Nephron (organoid): ENCODE results near the gene INIP.

Experiments
- H3K27ac Mint-ChIP-seq, 3 experiments: 2 replicates each; pipeline ENCODE4 v1.8.0; 2020; ENCODE audit warnings: mixed read lengths in 3 of 3, mild to moderate bottlenecking in 2 of 3, moderate library complexity in 1 of 3
- H3K27me3 Mint-ChIP-seq: 2 replicates; pipeline ENCODE4 v1.8.0; 2021; ENCODE audit warnings: low read depth, mild to moderate bottlenecking, moderate library complexity, mixed read lengths
- H3K36me3 Mint-ChIP-seq: 2 replicates; pipeline ENCODE4 v1.8.0; 2020; ENCODE audit warnings: low read depth, mixed read lengths
- H3K4me1 Mint-ChIP-seq: 2 replicates; pipeline ENCODE4 v1.8.0; 2020; ENCODE audit warnings: mixed read lengths
- H3K4me3 Mint-ChIP-seq, 3 experiments: 2 replicates each; pipeline ENCODE4 v1.8.0; 2020; ENCODE audit warnings: mild to moderate bottlenecking in 3 of 3, mixed read lengths in 3 of 3, moderate library complexity in 2 of 3
- H3K9me3 Mint-ChIP-seq: 2 replicates; pipeline ENCODE4 v1.8.0; 2020; ENCODE audit warnings: mixed read lengths
- CTCF ChIP-seq, 3 experiments: fragments of 200-600 bp; sonication (generic); IDR thresholded peaks; one replicate each; pipeline ENCODE4 v1.5.0; 2021; ENCODE audit warnings: antibody characterized with exemption in 3 of 3; ENCODE audit not compliant: unreplicated experiment in 3 of 3

INIP gene

GRCh38 chr9:112648624-112649023 lies 69.3 kb downstream of the INIP start:
- no peaks in the 10 kb centered on the region for H3K27me3 Mint-ChIP-seq
- no peak for TF ChIP-seq CTCF (IDR thresholded peaks at IDR 0.05; ENCODE audit: unreplicated experiment in 3 of 3)
- no peak overlapping the region for H3K4me3 Mint-ChIP-seq
- no peaks in the 10 kb centered on the region for H3K4me1 Mint-ChIP-seq
- no peak overlapping the region for H3K27ac Mint-ChIP-seq
- H3K9me3 Mint-ChIP-seq: peaks cover 30% of the 10 kb centered on the region
- H3K36me3 Mint-ChIP-seq: peaks cover 73% of the 10 kb centered on the region

GRCh38 chr9:112647596-112647995 lies 70.3 kb downstream of the INIP start:
- peaks cover 30% of the 10 kb centered on the region for H3K9me3 Mint-ChIP-seq
- H3K27ac Mint-ChIP-seq: no peak overlapping the region
- no peaks in the 10 kb centered on the region for H3K4me1 Mint-ChIP-seq
- no peaks in the 10 kb centered on the region for H3K27me3 Mint-ChIP-seq
- peaks cover 67% of the 10 kb centered on the region for H3K36me3 Mint-ChIP-seq
- no peak overlapping the region for H3K4me3 Mint-ChIP-seq
- no peak for TF ChIP-seq CTCF (IDR thresholded peaks at IDR 0.05; ENCODE audit: unreplicated experiment in 3 of 3)

GRCh38 chr9:112642126-112642525 lies 75.8 kb downstream of the INIP start:
- H3K36me3 Mint-ChIP-seq: peaks cover 61% of the 10 kb centered on the region
- H3K9me3 Mint-ChIP-seq: peaks cover 38% of the 10 kb centered on the region
- H3K4me3 Mint-ChIP-seq: no peak overlapping the region
- H3K27ac Mint-ChIP-seq: no peak overlapping the region
- no peaks in the 10 kb centered on the region for H3K27me3 Mint-ChIP-seq
- no peaks in the 10 kb centered on the region for H3K4me1 Mint-ChIP-seq
- TF ChIP-seq CTCF (IDR thresholded peaks at IDR 0.05; ENCODE audit: unreplicated experiment in 3 of 3): no peak

- peaks cover 28% of the 10 kb centered on the region for H3K9me3 Mint-ChIP-seq
Observed at GRCh38 chr9:112640311-112640710, 77.6 kb downstream of the INIP start.

More at GRCh38 chr9:112640311-112640710, 77.6 kb downstream of the INIP start:
- Mint-ChIP-seq H3K27ac (no peak overlapping the region), H3K36me3 (peaks cover 45% of the 10 kb centered on the region), H3K4me3 (no peak overlapping the region), H3K4me1 (no peaks in the 10 kb centered on the region), H3K27me3 (no peaks in the 10 kb centered on the region)
- no peak for TF ChIP-seq CTCF (IDR thresholded peaks at IDR 0.05; ENCODE audit: unreplicated experiment in 3 of 3)
